Measurements from ENCODE around the gene ABI3BP.
"Not testable (repeated sequence)": the region's sequence is repeated elsewhere in the genome, so short reads cannot be mapped to it uniquely, and the experiment has no call there.

Gene ABI3BP

GRCh38 chr3:100981164-100981911, 11.9 kb downstream of the ABI3BP start:
- DNase-seq: no peak

GRCh38 chr3:100978011-100978659, 15.1 kb downstream of the ABI3BP start:
- DNase-seq: no peak

GRCh38 chr3:100976611-100977010, 16.6 kb downstream of the ABI3BP start:
- DNase-seq: no peak

GRCh38 chr3:100975714-100976113, 17.5 kb downstream of the ABI3BP start:
- no peak for DNase-seq

- no peak for DNase-seq
Measured at GRCh38 chr3:100973594-100973993, 19.6 kb downstream of the ABI3BP start.

- no peak for DNase-seq
Measured at GRCh38 chr3:100972867-100973266, 20.4 kb downstream of the ABI3BP start.

GRCh38 chr3:100972301-100972844, 20.8 kb downstream of the ABI3BP start:
- no peak for DNase-seq

GRCh38 chr3:100971798-100972197, 21.4 kb downstream of the ABI3BP start:
- DNase-seq: no peak

- no peak for DNase-seq
Measured at GRCh38 chr3:100970477-100970990, 22.7 kb downstream of the ABI3BP start.

GRCh38 chr3:100968932-100969906, 24.0 kb downstream of the ABI3BP start:
- no peak for DNase-seq

- no peak for DNase-seq
Measured at GRCh38 chr3:100966807-100967206, 26.4 kb downstream of the ABI3BP start.

- no peak for DNase-seq
Measured at GRCh38 chr3:100966049-100966491, 27.2 kb downstream of the ABI3BP start.

- no peak for DNase-seq
Measured at GRCh38 chr3:100963041-100963440, 30.2 kb downstream of the ABI3BP start.

- DNase-seq: no peak
Measured at GRCh38 chr3:100957261-100957986, 35.8 kb downstream of the ABI3BP start.

GRCh38 chr3:100956276-100956675, 36.9 kb downstream of the ABI3BP start:
- no peak for DNase-seq

GRCh38 chr3:100954990-100955389, 38.2 kb downstream of the ABI3BP start:
- no peak for DNase-seq

- no peak for DNase-seq
Measured at GRCh38 chr3:100954199-100954935, 38.9 kb downstream of the ABI3BP start.

- no peak for DNase-seq
Measured at GRCh38 chr3:100953103-100953502, 40.1 kb downstream of the ABI3BP start.

GRCh38 chr3:100947119-100947518, 46.1 kb downstream of the ABI3BP start:
- no peak for DNase-seq

- DNase-seq: not testable (repeated sequence)
Measured at GRCh38 chr3:100946096-100946495, 47.1 kb downstream of the ABI3BP start.

- DNase-seq: no peak
Measured at GRCh38 chr3:100941451-100941850, 51.8 kb downstream of the ABI3BP start.

Measured in right kidney (tissue), 1 donor.